ENCODE measurements around the gene PCDHGA1. TPM values are rescaled to one million over a fixed set of nuclear protein-coding genes. Genes with fewer than 3 reads are reported as not detected.
A peak's percentile ranks its signal among the peaks of the same experiment; 100 is the strongest.

PCDHGA1 gene
- total RNA-seq, 1 donor from 2014 or later: 0.47 TPM

DNA sequence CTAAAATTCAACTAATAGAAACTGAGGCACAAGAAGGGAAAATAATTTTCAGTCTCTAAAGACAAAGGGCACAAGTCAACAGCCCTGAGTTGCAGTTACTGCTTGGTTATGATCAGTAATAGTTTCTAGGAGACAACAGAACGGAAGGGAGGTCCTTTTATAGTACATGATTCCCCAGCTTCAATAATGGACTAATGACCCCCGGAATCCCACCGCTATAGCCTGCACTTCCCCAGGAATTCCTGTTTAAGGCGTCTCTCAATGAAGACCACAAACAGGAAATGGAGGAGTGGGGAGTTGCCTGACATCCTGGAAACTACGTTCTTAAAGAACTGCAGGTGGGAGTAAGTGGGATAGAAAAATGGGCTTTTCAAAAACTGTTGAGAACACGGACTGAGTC, 227.8 kb downstream of the PCDHGA1 start:
- no peak for DNase-seq (ENCODE audit: low spot score in 2 of 2, unreplicated experiment in 2 of 2)
- Mint-ChIP-seq H3K9me3 (no peaks in the 10 kb centered on the region), H3K27me3 (ENCODE audit: low read depth) (no peaks in the 10 kb centered on the region), H3K27ac (peak overlapping the region; percentile 99), H3K4me1 (peaks cover 36% of the 10 kb centered on the region), H3K36me3 (peaks cover 19% of the 10 kb centered on the region), H3K4me3 (peak overlapping the region; percentile 61)
- TF ChIP-seq CTCF (IDR thresholded peaks at IDR 0.05; ENCODE audit: unreplicated experiment): peak; percentile 27

- H3K36me3 Mint-ChIP-seq: peaks cover 18% of the 10 kb centered on the region
- peaks cover 36% of the 10 kb centered on the region for H3K4me1 Mint-ChIP-seq
- DNase-seq (ENCODE audit: low spot score in 2 of 2, unreplicated experiment in 2 of 2): no peak
- no peak for TF ChIP-seq CTCF (IDR thresholded peaks at IDR 0.05; ENCODE audit: unreplicated experiment)
- no peaks in the 10 kb centered on the region for H3K9me3 Mint-ChIP-seq
- no peaks in the 10 kb centered on the region for H3K27me3 Mint-ChIP-seq (ENCODE audit: low read depth)
- peak overlapping the region; percentile 99 for H3K27ac Mint-ChIP-seq
- no peak overlapping the region for H3K4me3 Mint-ChIP-seq
These were observed 229.1 kb downstream of the PCDHGA1 start for GRCh38 chr5:141559461-141559860.

GRCh38 chr5:141560151-141560550, 229.8 kb downstream of the PCDHGA1 start:
- Mint-ChIP-seq H3K4me3 (peak overlapping the region; percentile 63), H3K27me3 (ENCODE audit: low read depth) (no peaks in the 10 kb centered on the region), H3K4me1 (peaks cover 36% of the 10 kb centered on the region), H3K36me3 (peaks cover 18% of the 10 kb centered on the region), H3K27ac (peak overlapping the region; percentile 99), H3K9me3 (no peaks in the 10 kb centered on the region)
- TF ChIP-seq CTCF (IDR thresholded peaks at IDR 0.05; ENCODE audit: unreplicated experiment): no peak
- DNase-seq (ENCODE audit: low spot score in 2 of 2, unreplicated experiment in 2 of 2): no peak

DNA sequence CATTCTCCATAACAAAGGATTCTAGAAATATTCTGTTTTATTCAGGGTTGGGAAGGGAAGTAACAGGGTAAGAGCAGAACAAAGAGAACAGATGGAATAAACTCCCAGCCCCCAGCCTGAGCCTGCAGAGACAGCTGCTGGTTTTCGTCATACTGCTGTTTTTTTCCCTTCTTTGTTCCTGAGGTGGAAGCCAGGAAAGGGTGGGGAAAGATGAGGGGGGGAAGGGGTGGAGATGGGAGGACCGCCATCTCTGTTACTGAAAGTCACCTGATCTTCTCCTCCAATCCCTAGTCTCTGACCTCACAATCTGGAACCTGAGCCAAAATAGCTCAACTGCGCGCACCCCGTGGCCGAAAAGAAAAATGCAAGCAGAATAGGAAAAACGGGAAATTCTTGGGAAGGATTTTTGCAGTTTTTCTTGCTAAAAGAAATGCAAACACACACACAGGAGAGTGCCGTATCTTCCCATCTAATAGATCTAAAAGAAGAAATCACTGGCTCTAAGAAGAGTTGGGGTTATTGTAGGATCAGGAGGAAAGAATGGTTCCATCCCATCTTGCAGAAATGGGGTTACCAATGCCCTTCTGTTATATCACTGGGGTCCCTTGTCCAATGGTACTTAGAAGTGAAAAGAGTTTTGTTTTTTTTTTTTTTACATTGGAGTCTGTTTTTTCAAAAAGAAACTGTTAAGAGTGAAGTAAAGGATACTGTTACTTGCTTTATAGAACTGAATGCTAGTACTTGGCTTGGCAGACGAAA, 230.6 kb downstream of the PCDHGA1 start:
- no peaks in the 10 kb centered on the region for H3K9me3 Mint-ChIP-seq
- peaks cover 36% of the 10 kb centered on the region for H3K4me1 Mint-ChIP-seq
- peak overlapping the region; percentile 99 for H3K27ac Mint-ChIP-seq
- peak overlapping the region; percentile 63 for H3K4me3 Mint-ChIP-seq
- peak; percentile 91 for TF ChIP-seq CTCF (IDR thresholded peaks at IDR 0.05; ENCODE audit: unreplicated experiment)
- H3K27me3 Mint-ChIP-seq (ENCODE audit: low read depth): no peaks in the 10 kb centered on the region
- DNase-seq (ENCODE audit: low spot score in 2 of 2, unreplicated experiment in 2 of 2): peak; percentile 66 to 78
- peaks cover 18% of the 10 kb centered on the region for H3K36me3 Mint-ChIP-seq

Other genes starting within 250 kb of the PCDHGA1 start
- 116 to 127 TPM (median 118 TPM) in 3 replicates for gene PCDHB2, start 235.9 kb upstream of the PCDHGA1 start, total RNA-seq
- 19.2 to 21.6 TPM (median 19.8 TPM) in 3 replicates for gene PCDHB3, start 230.0 kb upstream of the PCDHGA1 start, total RNA-seq
- gene PCDHB4, start 208.7 kb upstream of the PCDHGA1 start, total RNA-seq: 7.9 to 8.6 TPM (median 8.0 TPM) in 3 replicates
- gene PCDHB5, start 195.3 kb upstream of the PCDHGA1 start, total RNA-seq: 5.2 to 6.8 TPM (median 6.0 TPM) in 3 replicates
- 1.8 to 2.1 TPM (median 2.1 TPM) in 3 replicates for gene PCDHB6, start 180.5 kb upstream of the PCDHGA1 start, total RNA-seq
- 1.4 to 1.8 TPM (median 1.6 TPM) in 3 replicates for gene PCDHB7, start 157.9 kb upstream of the PCDHGA1 start, total RNA-seq
- 2.3 to 2.4 TPM (median 2.4 TPM) in 3 replicates for gene PCDHB8, start 152.7 kb upstream of the PCDHGA1 start, total RNA-seq
- gene PCDHB16, start 148.1 kb upstream of the PCDHGA1 start, total RNA-seq: 23.5 to 24.6 TPM (median 24.4 TPM) in 3 replicates
- 14.5 to 16.0 TPM (median 15.1 TPM) in 3 replicates for gene PCDHB9, start 143.4 kb upstream of the PCDHGA1 start, total RNA-seq
- gene PCDHB10, start 138.2 kb upstream of the PCDHGA1 start, total RNA-seq: 10.8 to 11.9 TPM (median 11.7 TPM) in 3 replicates
- 6.1 to 6.6 TPM (median 6.4 TPM) in 3 replicates for gene PCDHB11, start 130.9 kb upstream of the PCDHGA1 start, total RNA-seq
- 5.8 to 6.4 TPM (median 6.1 TPM) in 3 replicates for gene PCDHB12, start 121.8 kb upstream of the PCDHGA1 start, total RNA-seq
- gene PCDHB13, start 116.6 kb upstream of the PCDHGA1 start, total RNA-seq: 7.8 to 8.0 TPM (median 8.0 TPM) in 3 replicates
- gene PCDHB14, start 107.2 kb upstream of the PCDHGA1 start, total RNA-seq: 7.1 to 8.6 TPM (median 7.7 TPM) in 3 replicates
- gene PCDHB15, start 85.1 kb upstream of the PCDHGA1 start, total RNA-seq: 2.2 to 2.4 TPM (median 2.3 TPM) in 3 replicates
- 1.3 to 1.6 TPM (median 1.6 TPM) in 3 replicates for gene SLC25A2, start 26.5 kb upstream of the PCDHGA1 start, total RNA-seq
- 97.2 to 103 TPM (median 99.6 TPM) in 3 replicates for gene TAF7, start 9.7 kb upstream of the PCDHGA1 start, total RNA-seq
- gene PCDHGA2, start 8.2 kb downstream of the PCDHGA1 start, total RNA-seq: 0.11 to 0.33 TPM (median 0.32 TPM) in 3 replicates
- 0.07 to 0.16 TPM (median 0.13 TPM) in 3 replicates for gene PCDHGA3, start 13.3 kb downstream of the PCDHGA1 start, total RNA-seq
- gene PCDHGB1, start 19.6 kb downstream of the PCDHGA1 start, total RNA-seq: 1.7 to 2.0 TPM (median 2.0 TPM) in 3 replicates
- 0.86 to 1.2 TPM (median 1.1 TPM) in 3 replicates for gene PCDHGA4, start 24.5 kb downstream of the PCDHGA1 start, total RNA-seq
- gene PCDHGB2, start 29.5 kb downstream of the PCDHGA1 start, total RNA-seq: 0.86 to 1.3 TPM (median 1.2 TPM) in 3 replicates
- 0.51 to 0.66 TPM (median 0.52 TPM) in 3 replicates for gene PCDHGA5, start 33.6 kb downstream of the PCDHGA1 start, total RNA-seq
- gene PCDHGB3, start 39.7 kb downstream of the PCDHGA1 start, total RNA-seq: 0.59 to 0.74 TPM (median 0.64 TPM) in 3 replicates
- gene PCDHGA6, start 43.4 kb downstream of the PCDHGA1 start, total RNA-seq: 0.25 to 0.60 TPM (median 0.57 TPM) in 3 replicates
- 0.33 to 0.43 TPM (median 0.38 TPM) in 3 replicates for gene PCDHGA7, start 52.2 kb downstream of the PCDHGA1 start, total RNA-seq
- gene PCDHGB4, start 57.2 kb downstream of the PCDHGA1 start, total RNA-seq: 31.0 to 35.5 TPM (median 33.0 TPM) in 3 replicates
- 2.6 to 2.9 TPM (median 2.7 TPM) in 3 replicates for gene PCDHGA8, start 62.1 kb downstream of the PCDHGA1 start, total RNA-seq
- 3.3 to 4.5 TPM (median 3.9 TPM) in 3 replicates for gene PCDHGB5, start 67.4 kb downstream of the PCDHGA1 start, total RNA-seq
- gene PCDHGA9, start 72.3 kb downstream of the PCDHGA1 start, total RNA-seq: 2.1 to 2.3 TPM (median 2.3 TPM) in 3 replicates
- 74.0 to 76.3 TPM (median 75.7 TPM) in 3 replicates for gene PCDHGB6, start 77.5 kb downstream of the PCDHGA1 start, total RNA-seq
- gene PCDHGA10, start 82.5 kb downstream of the PCDHGA1 start, total RNA-seq: 30.7 to 33.4 TPM (median 32.1 TPM) in 3 replicates
- gene PCDHGB7, start 87.2 kb downstream of the PCDHGA1 start, total RNA-seq: 14.1 to 16.4 TPM (median 14.9 TPM) in 3 replicates
- gene PCDHGA11, start 90.5 kb downstream of the PCDHGA1 start, total RNA-seq: 5.7 to 6.0 TPM (median 6.0 TPM) in 3 replicates
- 4.1 to 5.2 TPM (median 4.5 TPM) in 3 replicates for gene PCDHGA12, start 100.0 kb downstream of the PCDHGA1 start, total RNA-seq
- gene PCDHGC3, start 145.5 kb downstream of the PCDHGA1 start, total RNA-seq: 80.2 to 82.9 TPM (median 80.6 TPM) in 3 replicates
- 5.2 to 6.2 TPM (median 5.2 TPM) in 3 replicates for gene PCDHGC4, start 154.5 kb downstream of the PCDHGA1 start, total RNA-seq
- 2.6 to 3.5 TPM (median 3.5 TPM) in 3 replicates for gene PCDHGC5, start 158.6 kb downstream of the PCDHGA1 start, total RNA-seq

Measured in mesothelial cell of epicardium (in vitro differentiated cells).